ENCODE data around the gene CEP97.
"Not testable (repeated sequence)": the region's sequence is repeated elsewhere in the genome, so short reads cannot be mapped to it uniquely, and the experiment has no call there.

CEP97 gene

GRCh38 chr3:101693540-101693939 lies 30.9 kb upstream of the CEP97 start:
- in situ Hi-C loops (cut with MboI; ENCODE audit: low sequenced_read_pairs, unreplicated experiment); DNase-seq (ENCODE audit: low spot score): not testable (repeated sequence)
- TF ChIP-seq CTCF (IDR thresholded peaks at IDR 0.05; ENCODE audit: borderline replicate concordance, control extremely low read depth, extremely low read depth, insufficient read depth, missing control alignments) = peak; percentile 56

GRCh38 chr3:101694836-101695235 lies 29.6 kb upstream of the CEP97 start:
- in situ Hi-C loops (cut with MboI; ENCODE audit: low sequenced_read_pairs, unreplicated experiment); DNase-seq (ENCODE audit: low spot score): not testable (repeated sequence)

GRCh38 chr3:101695779-101696372 lies 28.5 kb upstream of the CEP97 start:
- in situ Hi-C loops (cut with MboI; ENCODE audit: low sequenced_read_pairs, unreplicated experiment) = no loop called here
- TF ChIP-seq CTCF (IDR thresholded peaks at IDR 0.05; ENCODE audit: borderline replicate concordance, control extremely low read depth, extremely low read depth, insufficient read depth, missing control alignments) = peak; percentile 59
- no peak for DNase-seq (ENCODE audit: low spot score)

- DNase-seq (ENCODE audit: low spot score) = no peak
- in situ Hi-C loops (cut with MboI; ENCODE audit: low sequenced_read_pairs, unreplicated experiment) = loop anchor here (10.0 kb wide), 2 partner anchors 93 to 523 kb away; no protein-coding TSS in a partner anchor
- TF ChIP-seq CTCF (IDR thresholded peaks at IDR 0.05; ENCODE audit: borderline replicate concordance, control extremely low read depth, extremely low read depth, insufficient read depth, missing control alignments) = no peak
Observed at GRCh38 chr3:101701696-101702634, 22.4 kb upstream of the CEP97 start.

- in situ Hi-C loops (cut with MboI; ENCODE audit: low sequenced_read_pairs, unreplicated experiment) = loop anchor here (10.0 kb wide), 2 partner anchors 92 to 522 kb away; no protein-coding TSS in a partner anchor
- no peak for DNase-seq (ENCODE audit: low spot score)
- no peak for TF ChIP-seq CTCF (IDR thresholded peaks at IDR 0.05; ENCODE audit: borderline replicate concordance, control extremely low read depth, extremely low read depth, insufficient read depth, missing control alignments)
Observed at GRCh38 chr3:101702726-101703125, 21.7 kb upstream of the CEP97 start.

GRCh38 chr3:101703169-101703568 lies 21.2 kb upstream of the CEP97 start:
- in situ Hi-C loops (cut with MboI; ENCODE audit: low sequenced_read_pairs, unreplicated experiment) = loop anchor here (10.0 kb wide), 2 partner anchors 92 to 522 kb away; no protein-coding TSS in a partner anchor
- TF ChIP-seq CTCF (IDR thresholded peaks at IDR 0.05; ENCODE audit: borderline replicate concordance, control extremely low read depth, extremely low read depth, insufficient read depth, missing control alignments) = no peak
- DNase-seq (ENCODE audit: low spot score) = no peak

- in situ Hi-C loops (cut with MboI; ENCODE audit: low sequenced_read_pairs, unreplicated experiment) = loop anchor here (10.0 kb wide), 2 partner anchors 90 to 520 kb away; no protein-coding TSS in a partner anchor
Observed at GRCh38 chr3:101704639-101705038, 19.8 kb upstream of the CEP97 start.

More at GRCh38 chr3:101704639-101705038, 19.8 kb upstream of the CEP97 start:
- not testable (repeated sequence) for DNase-seq (ENCODE audit: low spot score)

Measured in GM13976 (cell line).